Ectodermal cell (in vitro differentiated cells): ENCODE measurements around the gene KYNU.

ENCODE experiments used
- H3K27ac ChIP-seq: 2 replicates; pipeline ENCODE4 v1.7.0; 2013; ENCODE audit warnings: mild to moderate bottlenecking, low read depth, low read length; ENCODE audit not compliant: insufficient read depth, poor library complexity, severe bottlenecking
- H3K27me3 ChIP-seq: 2 replicates; pipeline ENCODE4 v1.7.0; 2013; ENCODE audit warnings: mild to moderate bottlenecking, low read length; ENCODE audit not compliant: insufficient read depth, control insufficient read depth, poor library complexity, severe bottlenecking
- H3K36me3 ChIP-seq: one replicate; pipeline ENCODE4 v1.7.0; 2013; ENCODE audit warnings: low read length; ENCODE audit not compliant: control insufficient read depth, insufficient read depth
- H3K4me1 ChIP-seq: one replicate; pipeline ENCODE4 v1.7.0; 2013; ENCODE audit warnings: low read length; ENCODE audit not compliant: control insufficient read depth, insufficient read depth
- H3K4me3 ChIP-seq: 2 replicates; pipeline ENCODE4 v1.7.0; 2013; ENCODE audit warnings: low read depth, low read length, control low read depth; ENCODE audit not compliant: insufficient read depth
- H3K9me3 ChIP-seq: 2 replicates; pipeline ENCODE4 v1.7.0; 2013; ENCODE audit warnings: mild to moderate bottlenecking, low read length, moderate library complexity; ENCODE audit not compliant: control insufficient read depth
- WGBS, 2 experiments: methylation state at CpG; one replicate each; pipeline ENCODE4 v1.1.7; 2013; ENCODE audit warnings: missing lambda C conversion rate in 2 of 2; 5-methylcytosine and 5-hydroxymethylcytosine counted together

The KYNU gene

GRCh38 chr2:142973822-142974207 lies 96.4 kb downstream of the KYNU start:
- Histone ChIP-seq H3K4me1 (no peaks in the 10 kb centered on the region), H3K36me3 (no peaks in the 10 kb centered on the region), H3K27ac (no peak overlapping the region), H3K27me3 (no peaks in the 10 kb centered on the region), H3K4me3 (no peak overlapping the region), H3K9me3 (no peaks in the 10 kb centered on the region)
- 49 to 56% methylated on average over 3 to 4 of the region's 4 CpGs for WGBS, 2 experiments

- H3K27me3 ChIP-seq: no peaks in the 10 kb centered on the region
- H3K27ac ChIP-seq: no peak overlapping the region
- no peaks in the 10 kb centered on the region for H3K36me3 ChIP-seq
- WGBS, 2 experiments: 63 to 74% methylated on average over 2 to 3 of the region's 3 CpGs
- H3K9me3 ChIP-seq: no peaks in the 10 kb centered on the region
- no peak overlapping the region for H3K4me3 ChIP-seq
- H3K4me1 ChIP-seq: no peaks in the 10 kb centered on the region
Measured at GRCh38 chr2:142974288-142975024, 97.0 kb downstream of the KYNU start.

DNA sequence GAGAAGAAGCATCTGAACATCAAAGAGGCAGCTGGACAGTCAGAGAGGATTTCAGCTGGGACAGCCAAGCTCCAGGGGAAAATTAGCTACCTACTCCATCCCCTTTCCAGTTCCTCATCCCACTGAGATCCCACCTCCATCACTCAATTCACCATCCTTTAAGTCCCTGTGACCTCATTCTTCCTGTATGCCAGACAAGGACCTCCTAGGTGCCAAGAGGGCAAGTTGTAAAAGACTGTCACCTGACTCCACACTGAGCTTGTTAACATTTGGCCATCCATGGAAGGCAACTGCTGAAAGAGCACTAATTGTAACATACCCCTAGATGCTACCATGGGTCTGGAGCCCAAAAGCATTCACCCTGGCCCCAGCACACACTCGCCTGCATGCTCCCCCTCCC lies 97.8 kb downstream of the KYNU start:
- Histone ChIP-seq H3K27me3 (no peaks in the 10 kb centered on the region), H3K36me3 (no peaks in the 10 kb centered on the region), H3K9me3 (no peaks in the 10 kb centered on the region), H3K27ac (no peak overlapping the region), H3K4me3 (no peak overlapping the region), H3K4me1 (no peaks in the 10 kb centered on the region)
- WGBS, 2 experiments: 84 to 96% methylated on average over 1 of the region's 1 CpG

- no peaks in the 10 kb centered on the region for H3K27me3 ChIP-seq
- H3K27ac ChIP-seq: no peak overlapping the region
- no peaks in the 10 kb centered on the region for H3K4me1 ChIP-seq
- no peak overlapping the region for H3K4me3 ChIP-seq
- H3K9me3 ChIP-seq: no peaks in the 10 kb centered on the region
- H3K36me3 ChIP-seq: no peaks in the 10 kb centered on the region
Measured at GRCh38 chr2:142980246-142981068, 103.0 kb downstream of the KYNU start.

DNA sequence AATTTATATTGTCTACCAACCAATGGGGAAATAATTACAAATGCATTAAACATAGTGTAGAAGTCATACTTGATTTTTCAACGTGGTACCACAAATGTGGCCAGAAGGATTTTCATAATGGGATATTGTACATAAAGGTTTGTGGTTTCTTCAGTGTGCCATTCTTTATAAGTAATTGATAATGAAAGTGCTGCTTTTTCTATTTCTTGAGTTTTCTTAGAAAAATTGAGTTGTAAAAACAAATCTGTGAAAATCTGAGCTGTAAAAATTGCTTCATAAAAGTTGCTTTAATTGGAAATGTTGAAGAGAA lies 103.6 kb downstream of the KYNU start:
- H3K36me3 ChIP-seq: no peaks in the 10 kb centered on the region
- 0% methylated on average over 1 of the region's 1 CpG for WGBS, 2 experiments
- H3K9me3 ChIP-seq: no peaks in the 10 kb centered on the region

DNA sequence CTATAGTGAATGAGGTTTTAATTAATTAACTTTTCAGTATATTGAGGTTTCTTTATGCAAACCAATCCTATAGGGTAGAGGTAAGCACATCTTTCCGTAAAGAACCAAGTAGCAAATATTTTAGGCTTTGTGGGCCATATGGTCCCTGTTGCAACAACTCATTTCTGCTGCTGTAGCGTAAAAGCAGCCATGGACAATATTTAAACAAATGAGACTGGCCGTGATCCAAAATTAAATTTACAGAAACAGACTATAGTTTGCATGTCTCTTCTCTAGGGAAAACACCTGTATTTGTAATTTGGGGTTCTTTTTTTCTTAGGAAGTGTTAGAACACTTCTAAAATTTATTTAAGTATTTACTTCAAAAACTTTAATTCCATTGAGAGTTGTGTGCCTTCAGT lies 104.3 kb downstream of the KYNU start:
- Histone ChIP-seq H3K27ac (no peak overlapping the region), H3K4me1 (no peaks in the 10 kb centered on the region), H3K9me3 (no peaks in the 10 kb centered on the region), H3K36me3 (no peaks in the 10 kb centered on the region), H3K4me3 (no peak overlapping the region), H3K27me3 (no peaks in the 10 kb centered on the region)
- 94 to 96% methylated on average over 2 to 3 of the region's 3 CpGs for WGBS, 2 experiments

More for the DNA sequence above, 103.6 kb downstream of the KYNU start:
- no peak overlapping the region for H3K4me3 ChIP-seq
- no peaks in the 10 kb centered on the region for H3K27me3 ChIP-seq
- H3K27ac ChIP-seq: no peak overlapping the region
- no peaks in the 10 kb centered on the region for H3K4me1 ChIP-seq

- Histone ChIP-seq H3K36me3 (no peaks in the 10 kb centered on the region), H3K9me3 (no peaks in the 10 kb centered on the region), H3K27me3 (no peaks in the 10 kb centered on the region), H3K4me3 (no peak overlapping the region), H3K27ac (no peak overlapping the region), H3K4me1 (no peaks in the 10 kb centered on the region)
- 100% methylated on average over 1 of the region's 1 CpG; no CpG with 5 or more reads in 1 of the 2 experiments for WGBS, 2 experiments
Measured at GRCh38 chr2:142983174-142983573, 105.7 kb downstream of the KYNU start.

- Histone ChIP-seq H3K4me1 (no peaks in the 10 kb centered on the region), H3K27me3 (no peaks in the 10 kb centered on the region), H3K36me3 (no peaks in the 10 kb centered on the region), H3K4me3 (no peak overlapping the region), H3K9me3 (no peaks in the 10 kb centered on the region), H3K27ac (no peak overlapping the region)
- WGBS, 2 experiments: 99 to 100% methylated on average over 2 of the region's 2 CpGs
Measured at GRCh38 chr2:142984657-142985056, 107.2 kb downstream of the KYNU start.

GRCh38 chr2:142987044-142987443 lies 109.6 kb downstream of the KYNU start:
- no peaks in the 10 kb centered on the region for H3K27me3 ChIP-seq
- H3K27ac ChIP-seq: no peak overlapping the region
- H3K4me1 ChIP-seq: no peaks in the 10 kb centered on the region

GRCh38 chr2:142989273-142990204 lies 112.1 kb downstream of the KYNU start:
- Histone ChIP-seq H3K27me3 (no peaks in the 10 kb centered on the region), H3K27ac (no peak overlapping the region), H3K36me3 (no peaks in the 10 kb centered on the region), H3K4me3 (no peak overlapping the region), H3K9me3 (no peaks in the 10 kb centered on the region), H3K4me1 (no peaks in the 10 kb centered on the region)
- WGBS, 2 experiments: 86 to 87% methylated on average over 4 of the region's 5 CpGs

More at GRCh38 chr2:142987044-142987443, 109.6 kb downstream of the KYNU start:
- Histone ChIP-seq H3K36me3 (no peaks in the 10 kb centered on the region), H3K4me3 (no peak overlapping the region), H3K9me3 (no peaks in the 10 kb centered on the region)
- 89 to 100% methylated on average over 2 of the region's 2 CpGs for WGBS, 2 experiments
